Transverse colon (tissue), 4 donors: ENCODE results near the gene COMMD1.

ENCODE experiments used
- EP300 ChIP-seq: sonication (generic); formaldehyde crosslinking; IDR thresholded peaks from one replicate; pipeline ENCODE4 v1.6.1; 2017; ENCODE audit warnings: antibody characterized with exemption, low read depth
- POLR2A ChIP-seq: fragments of 450-650 bp; IDR thresholded peaks from one replicate; pipeline ENCODE4 v1.6.1; 2016; ENCODE audit warnings: antibody characterized with exemption, mild to moderate bottlenecking, moderate library complexity
- POLR2AphosphoS5 ChIP-seq, 3 donors: sonication (generic); formaldehyde crosslinking; IDR thresholded peaks; one replicate each; pipeline ENCODE4 v1.6.1; 2016; ENCODE audit warnings: antibody characterized with exemption in 3 of 3
- TF ChIP-seq, protein P1 (sequence below), 5 experiments: fragments of 200-600 bp in 3 of 5; fragments of 450-650 bp in 2 of 5; sonication (generic) in 3 of 5; IDR thresholded peaks; 1 replicate in 2 of 5; 2 replicates in 3 of 5; pipeline ENCODE4 v1.5.1; 2016 to 2017; ENCODE audit warnings: antibody characterized with exemption in 5 of 5, inconsistent platforms in 3 of 5, mild to moderate bottlenecking in 2 of 5, moderate library complexity in 1 of 5

DNA sequence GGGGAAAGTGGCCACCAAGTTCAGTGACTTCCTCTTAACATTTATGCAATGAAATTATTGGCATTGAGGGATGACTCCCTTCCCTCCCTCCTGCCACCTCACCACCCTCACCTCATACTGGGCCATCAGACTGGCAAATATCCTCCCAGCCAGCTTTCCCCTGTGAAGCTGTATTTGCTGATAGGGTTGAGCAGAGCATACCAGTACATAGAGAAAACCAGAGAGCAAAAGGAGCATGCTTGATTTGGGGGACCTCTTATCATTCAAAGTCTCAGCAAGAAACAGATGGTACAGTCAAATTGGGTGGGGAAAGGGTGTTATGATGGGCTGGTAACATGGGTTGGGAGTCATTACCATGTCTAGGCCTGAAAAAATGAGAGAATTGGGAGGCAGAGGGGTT, 271.3 kb downstream of the COMMD1 start:
- TF ChIP-seq POLR2A = no peak
- TF ChIP-seq, protein P1, sequence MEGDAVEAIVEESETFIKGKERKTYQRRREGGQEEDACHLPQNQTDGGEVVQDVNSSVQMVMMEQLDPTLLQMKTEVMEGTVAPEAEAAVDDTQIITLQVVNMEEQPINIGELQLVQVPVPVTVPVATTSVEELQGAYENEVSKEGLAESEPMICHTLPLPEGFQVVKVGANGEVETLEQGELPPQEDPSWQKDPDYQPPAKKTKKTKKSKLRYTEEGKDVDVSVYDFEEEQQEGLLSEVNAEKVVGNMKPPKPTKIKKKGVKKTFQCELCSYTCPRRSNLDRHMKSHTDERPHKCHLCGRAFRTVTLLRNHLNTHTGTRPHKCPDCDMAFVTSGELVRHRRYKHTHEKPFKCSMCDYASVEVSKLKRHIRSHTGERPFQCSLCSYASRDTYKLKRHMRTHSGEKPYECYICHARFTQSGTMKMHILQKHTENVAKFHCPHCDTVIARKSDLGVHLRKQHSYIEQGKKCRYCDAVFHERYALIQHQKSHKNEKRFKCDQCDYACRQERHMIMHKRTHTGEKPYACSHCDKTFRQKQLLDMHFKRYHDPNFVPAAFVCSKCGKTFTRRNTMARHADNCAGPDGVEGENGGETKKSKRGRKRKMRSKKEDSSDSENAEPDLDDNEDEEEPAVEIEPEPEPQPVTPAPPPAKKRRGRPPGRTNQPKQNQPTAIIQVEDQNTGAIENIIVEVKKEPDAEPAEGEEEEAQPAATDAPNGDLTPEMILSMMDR (IDR thresholded peaks at IDR 0.05) = no peak
- no peak for TF ChIP-seq POLR2AphosphoS5 (IDR thresholded peaks at IDR 0.05)
- no peak for TF ChIP-seq EP300
